Upper lobe of left lung (tissue), 4 donors: ENCODE results near the gene FXYD4.

ENCODE experiments used
- CTCF ChIP-seq, 6 experiments: fragments of 450-650 bp in 4 of 6; fragments of 200-600 bp in 2 of 6; sonication (generic) in 2 of 6; IDR thresholded peaks; one replicate each; pipeline ENCODE4 v1.5.1; 2016 to 2019; ENCODE audit warnings: antibody characterized with exemption in 6 of 6
- POLR2A ChIP-seq, 4 donors: fragments of 450-650 bp; IDR thresholded peaks; one replicate each; pipeline ENCODE4 v1.5.1; 2016 to 2017; ENCODE audit warnings: antibody characterized with exemption in 4 of 4, mild to moderate bottlenecking in 2 of 4
- POLR2AphosphoS5 ChIP-seq, 2 donors: sonication (generic); formaldehyde crosslinking; IDR thresholded peaks; one replicate each; pipeline ENCODE4 v1.5.1; 2017; ENCODE audit warnings: antibody characterized with exemption in 2 of 2

- TF ChIP-seq CTCF (IDR thresholded peaks at IDR 0.05) (no peak), POLR2AphosphoS5 (IDR thresholded peaks at IDR 0.05) (no peak), POLR2A (IDR thresholded peaks at IDR 0.05) (no peak)
Measured at GRCh38 chr10:43350686-43351085, 20.8 kb upstream of the FXYD4 start.
